Gastrocnemius medialis (tissue), 4 donors: ENCODE measurements around the gene ZNF407.

Experiments used
- POLR2A ChIP-seq, 2 donors: fragments of 450-650 bp; IDR thresholded peaks; one replicate each; pipeline ENCODE4 v1.6.1; 2017; ENCODE audit warnings: antibody characterized with exemption in 2 of 2, mild to moderate bottlenecking in 2 of 2, moderate library complexity in 2 of 2
- TF ChIP-seq, protein P1 (sequence below), 5 experiments: fragments of 450-650 bp in 3 of 5; fragments of 200-600 bp in 2 of 5; sonication (generic) in 2 of 5; IDR thresholded peaks in 4 of 5; conservative IDR thresholded peaks in 1 of 5; 1 replicate in 4 of 5; 2 replicates in 1 of 5; pipeline ENCODE4 v1.5.1; 2016 to 2019; ENCODE audit warnings: antibody characterized with exemption in 5 of 5, mild to moderate bottlenecking in 3 of 5, moderate library complexity in 3 of 5

DNA sequence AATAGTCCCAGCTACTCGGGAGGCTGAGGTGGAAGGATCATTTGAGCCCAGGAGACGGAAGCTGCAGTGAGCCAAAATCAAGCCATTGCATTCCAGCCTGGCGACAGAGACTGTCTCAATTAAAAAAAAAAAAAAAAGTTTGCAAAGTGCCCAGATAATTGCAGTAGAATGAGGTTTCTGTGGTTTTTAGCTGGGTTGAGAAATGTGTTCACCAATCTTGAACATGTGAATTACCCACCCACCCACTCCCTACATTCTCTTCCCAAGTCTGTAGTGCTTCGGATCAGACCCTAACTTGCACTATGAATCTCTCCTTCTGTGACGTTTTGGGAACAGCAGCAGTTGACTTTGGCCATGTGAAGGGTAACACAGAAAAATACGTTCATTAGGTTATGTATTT lies 363.9 kb downstream of the ZNF407 start:
- no peak for TF ChIP-seq POLR2A (IDR thresholded peaks at IDR 0.05)
- TF ChIP-seq, protein P1, sequence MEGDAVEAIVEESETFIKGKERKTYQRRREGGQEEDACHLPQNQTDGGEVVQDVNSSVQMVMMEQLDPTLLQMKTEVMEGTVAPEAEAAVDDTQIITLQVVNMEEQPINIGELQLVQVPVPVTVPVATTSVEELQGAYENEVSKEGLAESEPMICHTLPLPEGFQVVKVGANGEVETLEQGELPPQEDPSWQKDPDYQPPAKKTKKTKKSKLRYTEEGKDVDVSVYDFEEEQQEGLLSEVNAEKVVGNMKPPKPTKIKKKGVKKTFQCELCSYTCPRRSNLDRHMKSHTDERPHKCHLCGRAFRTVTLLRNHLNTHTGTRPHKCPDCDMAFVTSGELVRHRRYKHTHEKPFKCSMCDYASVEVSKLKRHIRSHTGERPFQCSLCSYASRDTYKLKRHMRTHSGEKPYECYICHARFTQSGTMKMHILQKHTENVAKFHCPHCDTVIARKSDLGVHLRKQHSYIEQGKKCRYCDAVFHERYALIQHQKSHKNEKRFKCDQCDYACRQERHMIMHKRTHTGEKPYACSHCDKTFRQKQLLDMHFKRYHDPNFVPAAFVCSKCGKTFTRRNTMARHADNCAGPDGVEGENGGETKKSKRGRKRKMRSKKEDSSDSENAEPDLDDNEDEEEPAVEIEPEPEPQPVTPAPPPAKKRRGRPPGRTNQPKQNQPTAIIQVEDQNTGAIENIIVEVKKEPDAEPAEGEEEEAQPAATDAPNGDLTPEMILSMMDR (IDR thresholded peaks at IDR 0.05 in 4 of 5, conservative IDR thresholded peaks at IDR 0.05 in 1 of 5), result no peak
